Measurements from ENCODE around the gene DCAF5.

Gene DCAF5

DNA sequence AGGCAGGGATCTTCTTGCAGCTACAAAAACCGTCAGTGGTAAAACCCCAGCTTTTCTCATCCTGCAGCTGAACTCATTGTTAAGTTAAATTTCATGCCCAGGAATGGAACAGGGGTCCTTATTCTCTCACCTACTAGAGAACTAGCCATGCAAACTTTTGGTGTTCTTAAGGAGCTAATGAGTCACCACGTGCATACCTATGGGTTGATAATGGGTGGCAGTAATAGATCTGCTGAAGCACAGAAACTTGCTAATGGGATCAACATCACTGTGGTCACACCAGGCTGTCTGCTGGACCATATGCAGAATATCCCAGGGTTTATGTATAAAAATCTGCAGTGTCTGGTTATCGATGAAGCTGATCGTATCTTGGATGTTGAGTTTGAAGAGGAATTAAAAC, 68.9 kb downstream of the DCAF5 start:
- Histone ChIP-seq H3K27ac (peak overlapping the region; percentile 67), H3K4me3 (ENCODE audit: low read depth in 1 of 2, low read length in 1 of 2) (no peak overlapping the region), H3K27me3 (no peaks in the 10 kb centered on the region), H3K4me1 (ENCODE audit: control insufficient read depth in 1 of 2, insufficient read depth in 1 of 2, low read depth in 1 of 2, low read length in 1 of 2) (peaks cover 68 to 75% of the 10 kb centered on the region in 2 experiments), H3K9me3 (no peaks in the 10 kb centered on the region), H3K36me3 (no peaks in the 10 kb centered on the region)
- TF ChIP-seq, protein P1, sequence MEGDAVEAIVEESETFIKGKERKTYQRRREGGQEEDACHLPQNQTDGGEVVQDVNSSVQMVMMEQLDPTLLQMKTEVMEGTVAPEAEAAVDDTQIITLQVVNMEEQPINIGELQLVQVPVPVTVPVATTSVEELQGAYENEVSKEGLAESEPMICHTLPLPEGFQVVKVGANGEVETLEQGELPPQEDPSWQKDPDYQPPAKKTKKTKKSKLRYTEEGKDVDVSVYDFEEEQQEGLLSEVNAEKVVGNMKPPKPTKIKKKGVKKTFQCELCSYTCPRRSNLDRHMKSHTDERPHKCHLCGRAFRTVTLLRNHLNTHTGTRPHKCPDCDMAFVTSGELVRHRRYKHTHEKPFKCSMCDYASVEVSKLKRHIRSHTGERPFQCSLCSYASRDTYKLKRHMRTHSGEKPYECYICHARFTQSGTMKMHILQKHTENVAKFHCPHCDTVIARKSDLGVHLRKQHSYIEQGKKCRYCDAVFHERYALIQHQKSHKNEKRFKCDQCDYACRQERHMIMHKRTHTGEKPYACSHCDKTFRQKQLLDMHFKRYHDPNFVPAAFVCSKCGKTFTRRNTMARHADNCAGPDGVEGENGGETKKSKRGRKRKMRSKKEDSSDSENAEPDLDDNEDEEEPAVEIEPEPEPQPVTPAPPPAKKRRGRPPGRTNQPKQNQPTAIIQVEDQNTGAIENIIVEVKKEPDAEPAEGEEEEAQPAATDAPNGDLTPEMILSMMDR (IDR thresholded peaks at IDR 0.05) = no peak

DNA sequence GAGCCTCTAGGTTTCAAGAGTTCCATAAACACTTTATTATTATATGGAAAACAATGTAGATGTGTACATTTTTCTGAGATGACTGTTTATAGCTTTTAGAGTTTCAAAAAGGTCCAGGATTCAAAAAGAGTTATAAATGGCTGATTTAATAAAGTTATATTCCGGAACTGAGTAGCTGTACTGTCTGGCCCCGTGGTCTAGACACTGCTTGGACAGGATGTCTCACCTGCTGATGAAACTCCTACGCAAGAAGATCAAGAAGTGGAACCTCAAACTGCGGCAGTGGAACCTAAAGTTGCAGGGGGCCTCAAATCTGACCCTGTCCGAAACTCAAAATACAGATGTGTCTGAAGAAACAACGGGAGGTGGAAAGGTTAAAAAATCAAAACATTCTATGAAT, 69.7 kb downstream of the DCAF5 start:
- H3K36me3 ChIP-seq = no peaks in the 10 kb centered on the region
- no peaks in the 10 kb centered on the region for H3K9me3 ChIP-seq
- H3K4me1 ChIP-seq (ENCODE audit: control insufficient read depth in 1 of 2, insufficient read depth in 1 of 2, low read depth in 1 of 2, low read length in 1 of 2) = peaks cover 75 to 79% of the 10 kb centered on the region in 2 experiments
- H3K27ac ChIP-seq = peak overlapping the region; percentile 67
- no peak overlapping the region for H3K4me3 ChIP-seq (ENCODE audit: low read depth in 1 of 2, low read length in 1 of 2)
- TF ChIP-seq, protein P1 (IDR thresholded peaks at IDR 0.05) = no peak
- no peaks in the 10 kb centered on the region for H3K27me3 ChIP-seq

DNA sequence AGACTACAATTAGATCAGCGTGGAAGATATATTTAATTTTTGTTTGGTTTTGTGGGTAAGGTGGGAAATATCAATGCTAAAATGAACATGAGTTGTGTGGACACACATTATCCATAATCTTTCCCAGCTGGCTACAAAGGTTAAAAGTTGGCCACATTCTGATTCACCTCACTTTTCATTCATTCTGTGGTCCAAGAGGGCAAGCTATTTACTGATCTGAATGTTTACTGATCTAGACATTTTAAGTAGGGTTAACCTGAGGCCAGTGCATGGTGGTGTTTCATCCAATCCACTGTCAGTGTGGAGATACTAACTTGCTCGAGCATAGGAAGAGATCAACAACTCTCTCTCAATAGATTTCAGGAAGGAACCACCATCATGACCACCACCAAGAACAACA, 71.6 kb downstream of the DCAF5 start:
- Histone ChIP-seq H3K36me3 (no peaks in the 10 kb centered on the region), H3K4me1 (ENCODE audit: control insufficient read depth in 1 of 2, insufficient read depth in 1 of 2, low read depth in 1 of 2, low read length in 1 of 2) (peaks cover 75% of the 10 kb centered on the region in 2 experiments), H3K4me3 (ENCODE audit: low read depth in 1 of 2, low read length in 1 of 2) (no peak overlapping the region), H3K27ac (no peak overlapping the region), H3K27me3 (no peaks in the 10 kb centered on the region), H3K9me3 (no peaks in the 10 kb centered on the region)
- TF ChIP-seq, protein P1 (IDR thresholded peaks at IDR 0.05) = no peak

DNA sequence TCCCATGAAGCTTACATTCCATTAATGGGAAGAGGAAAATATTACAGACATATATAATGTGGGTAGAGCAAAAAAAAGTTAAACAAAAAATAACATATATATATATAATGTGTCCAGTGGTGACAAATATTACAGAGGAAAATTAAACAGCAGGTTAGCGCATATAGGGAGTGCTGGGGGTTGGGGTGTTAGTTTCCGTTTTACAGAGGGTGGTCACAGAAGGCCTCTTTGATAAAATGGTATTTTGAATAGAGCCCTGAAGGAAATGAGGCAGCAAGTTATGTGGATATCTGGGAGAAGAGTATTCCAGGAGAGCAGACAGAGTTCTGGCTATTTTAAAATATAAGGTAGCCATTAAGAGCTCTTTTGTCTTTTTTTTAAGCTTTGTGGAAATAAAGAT, 73.2 kb downstream of the DCAF5 start:
- no peaks in the 10 kb centered on the region for H3K9me3 ChIP-seq
- peak overlapping the region; percentile 69 for H3K27ac ChIP-seq
- H3K4me3 ChIP-seq (ENCODE audit: low read depth in 1 of 2, low read length in 1 of 2) = no peak overlapping the region
- H3K36me3 ChIP-seq = no peaks in the 10 kb centered on the region
- TF ChIP-seq, protein P1 (IDR thresholded peaks at IDR 0.05) = no peak
- H3K4me1 ChIP-seq (ENCODE audit: control insufficient read depth in 1 of 2, insufficient read depth in 1 of 2, low read depth in 1 of 2, low read length in 1 of 2) = peaks cover 82 to 83% of the 10 kb centered on the region in 2 experiments
- H3K27me3 ChIP-seq = no peaks in the 10 kb centered on the region

DNA sequence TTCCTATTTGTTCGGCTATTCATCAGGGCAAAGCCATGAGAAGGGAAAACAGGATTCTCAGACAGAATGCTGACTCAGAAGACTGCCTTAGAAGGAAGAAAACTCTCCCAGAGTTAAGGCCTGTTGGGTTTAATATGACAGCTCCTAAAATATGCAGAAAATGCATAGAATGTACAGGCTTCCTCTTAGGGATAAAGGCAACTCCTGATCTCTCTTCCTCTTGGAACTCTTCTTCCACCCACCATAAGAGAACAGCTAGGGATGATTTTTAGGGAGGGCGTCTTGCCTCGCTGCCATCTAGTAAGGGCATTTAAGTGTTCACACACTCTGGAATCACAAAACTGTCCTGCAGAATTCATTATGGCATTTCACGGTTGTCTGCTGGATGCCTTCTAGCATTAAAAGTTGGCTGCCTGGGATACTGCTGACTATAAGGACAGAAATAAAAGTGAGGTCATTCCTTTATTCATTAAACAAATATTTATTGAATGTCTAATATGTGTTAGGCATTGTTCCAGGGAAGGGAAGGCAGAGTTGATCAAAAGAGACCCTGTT, 73.7 kb downstream of the DCAF5 start:
- Histone ChIP-seq H3K4me3 (ENCODE audit: low read depth in 1 of 2, low read length in 1 of 2) (no peak overlapping the region), H3K9me3 (no peaks in the 10 kb centered on the region), H3K4me1 (ENCODE audit: control insufficient read depth in 1 of 2, insufficient read depth in 1 of 2, low read depth in 1 of 2, low read length in 1 of 2) (peaks cover 83% of the 10 kb centered on the region in 2 experiments), H3K27ac (peak overlapping the region; percentile 69), H3K36me3 (no peaks in the 10 kb centered on the region), H3K27me3 (no peaks in the 10 kb centered on the region)
- TF ChIP-seq, protein P1 (IDR thresholded peaks at IDR 0.05) = no peak

Data from neutrophil (primary cell).